K562 (cell line): ENCODE results near the gene LINS1. TPM values are rescaled to one million over a fixed set of nuclear protein-coding genes. Genes with fewer than 3 reads are reported as not detected.

Experiments used
- BMI1 ChIP-seq: fragments of 150-350 bp; IDR thresholded peaks from 2 replicates; pipeline ENCODE4 v1.6.1; 2014; ENCODE audit warnings: low read length
- BRF2 ChIP-seq: IDR thresholded peaks from 3 replicates; pipeline ENCODE4 v1.6.1; 2011; ENCODE audit warnings: borderline replicate concordance, mild to moderate bottlenecking; ENCODE audit not compliant: insufficient read length, insufficient read depth
- CHD2 ChIP-seq: IDR thresholded peaks from 2 replicates; pipeline ENCODE4 v1.6.1; 2011; ENCODE audit warnings: low read depth, low read length
- FOXM1 ChIP-seq, 2 experiments: fragments of 450-650 bp in 1 of 2; sonication (generic) in 1 of 2; formaldehyde crosslinking in 1 of 2; IDR thresholded peaks; 2 replicates each; pipeline versions ENCODE4 v1.6.1 to v1.9.0; 2017 to 2022; ENCODE audit warnings: low read depth in 2 of 2, mild to moderate bottlenecking in 2 of 2, missing genetic modification reagents in 1 of 2, moderate library complexity in 1 of 2
- FOXP1 ChIP-seq: sonication (generic); formaldehyde crosslinking; IDR thresholded peaks from 2 replicates; pipeline ENCODE4 v1.8.0; 2022; ENCODE audit warnings: mild to moderate bottlenecking, missing genetic modification reagents
- FUS ChIP-seq: fragments of 200-400 bp; formaldehyde crosslinking; optimal IDR thresholded peaks from 2 replicates; pipeline ENCODE3; 2017; ENCODE audit warnings: low read depth, low read length
- GABPA ChIP-seq: fragments of 200-800 bp; sonication (Bioruptor generic); conservative IDR thresholded peaks from 2 replicates; pipeline ENCODE4 v1.6.1; 2016; ENCODE audit warnings: low read depth, missing genetic modification characterization, missing compliant biosample characterization
- KDM1A ChIP-seq, 2 experiments: fragments of 450-650 bp; IDR thresholded peaks; 2 replicates each; pipeline ENCODE4 v1.6.1; 2016; ENCODE audit warnings: mild to moderate bottlenecking in 2 of 2
- LEF1 ChIP-seq: fragments of 450-650 bp; IDR thresholded peaks from 2 replicates; pipeline ENCODE4 v1.6.1; 2016; ENCODE audit warnings: mild to moderate bottlenecking
- MTA1 ChIP-seq: fragments of 450-650 bp; IDR thresholded peaks from 2 replicates; pipeline ENCODE4 v1.6.1; 2017; ENCODE audit warnings: borderline replicate concordance
- NFXL1 ChIP-seq: fragments of 450-650 bp; formaldehyde crosslinking; IDR thresholded peaks from 2 replicates; pipeline ENCODE4 v1.4.0; 2021; ENCODE audit warnings: mild to moderate bottlenecking
- POLR2AphosphoS2 ChIP-seq: IDR thresholded peaks from 2 replicates; pipeline ENCODE4 v1.6.1; 2012; ENCODE audit warnings: low read length, improper control_type of control experiment
- PTRF ChIP-seq: fragments of 450-650 bp; IDR thresholded peaks from 2 replicates; pipeline ENCODE4 v1.6.1; 2016; ENCODE audit warnings: mild to moderate bottlenecking, missing genetic modification characterization, missing compliant biosample characterization
- SMAD4 ChIP-seq: fragments of 250-450 bp; sonication (Bioruptor Pico); conservative IDR thresholded peaks from 2 replicates; pipeline ENCODE4 v1.8.0; 2021; ENCODE audit warnings: inconsistent platforms, mild to moderate bottlenecking, moderate library complexity
- SMARCC2 ChIP-seq: fragments of 450-650 bp; IDR thresholded peaks from 2 replicates; pipeline ENCODE4 v1.6.1; 2017; ENCODE audit warnings: antibody characterized with exemption, moderate library complexity, mild to moderate bottlenecking, low read depth
- SNAPC5 ChIP-seq: fragments of 250-450 bp; sonication (Bioruptor Pico); IDR thresholded peaks from 2 replicates; pipeline ENCODE4 v1.8.0; 2021; ENCODE audit warnings: moderate library complexity, mild to moderate bottlenecking, inconsistent platforms
- TAF9B ChIP-seq: fragments of 450-650 bp; IDR thresholded peaks from 2 replicates; pipeline ENCODE4 v1.6.1; 2018; ENCODE audit warnings: mild to moderate bottlenecking; ENCODE audit not compliant: partially characterized antibody
- TCF3 ChIP-seq: sonication (generic); formaldehyde crosslinking; IDR thresholded peaks from 2 replicates; pipeline ENCODE4 v1.4.0; 2020; ENCODE audit warnings: mild to moderate bottlenecking, missing genetic modification reagents
- XRCC4 ChIP-seq: IDR thresholded peaks from one replicate; pipeline ENCODE4 v1.6.1; 2011; ENCODE audit not compliant: insufficient read depth, insufficient read length; ENCODE audit errors: extremely low read depth
- ZFP36 ChIP-seq: fragments of 150-350 bp; IDR thresholded peaks from 2 replicates; pipeline ENCODE4 v1.6.1; 2018; ENCODE audit warnings: low read length, low read depth; ENCODE audit not compliant: partially characterized antibody
- ZNF780A ChIP-seq: fragments of 250-450 bp; sonication (Bioruptor Pico); IDR thresholded peaks from 2 replicates; pipeline ENCODE4 v1.5.0; 2021; ENCODE audit warnings: mild to moderate bottlenecking
- polyA plus RNA-seq, 8 experiments: library from polyadenylated mRNA; depleted of rRNA in 4 of 8; stranded (reverse) in 5 of 8; unstranded in 3 of 8; fragments of >200 nt; fragmentation: Nextera tagmentation in 2 of 8; fragmentation: Illumina TruSeq in 1 of 8; extraction: Ambion mirVana in 2 of 8; extraction: Trizol in 1 of 8; gene quantifications; 2 replicates each; pipeline versions ENCODE4 v1.2.1 to v1.2.3, GENCODE V29; 2011 to 2014; ENCODE audit warnings: inconsistent platforms in 1 of 8, missing spikeins in 1 of 8
- total RNA-seq, 7 experiments: library from RNA; depleted of rRNA in 6 of 7; stranded (reverse); fragments of >200 nt in 6 of 7; fragmentation: Illumina TruSeq in 2 of 7; extraction: Trizol in 2 of 7; gene quantifications; 2 replicates each; pipeline versions ENCODE4 v1.2.1 to v1.2.3, GENCODE V29; 2011 to 2021; ENCODE audit warnings: low replicate concordance in 1 of 7
- TF ChIP-seq, protein P1 (sequence below): fragments of 250-450 bp; sonication (Bioruptor Pico); IDR thresholded peaks from 2 replicates; pipeline ENCODE4 v1.4.0; 2020

The LINS1 gene
- total and polyA plus RNA-seq, 9 of the 15 experiments (the other 6 are each of a cell fraction or from before 2014, with no cell fraction given): 15.4 to 31.4 (median 24.6) TPM

- TF ChIP-seq, protein P1, sequence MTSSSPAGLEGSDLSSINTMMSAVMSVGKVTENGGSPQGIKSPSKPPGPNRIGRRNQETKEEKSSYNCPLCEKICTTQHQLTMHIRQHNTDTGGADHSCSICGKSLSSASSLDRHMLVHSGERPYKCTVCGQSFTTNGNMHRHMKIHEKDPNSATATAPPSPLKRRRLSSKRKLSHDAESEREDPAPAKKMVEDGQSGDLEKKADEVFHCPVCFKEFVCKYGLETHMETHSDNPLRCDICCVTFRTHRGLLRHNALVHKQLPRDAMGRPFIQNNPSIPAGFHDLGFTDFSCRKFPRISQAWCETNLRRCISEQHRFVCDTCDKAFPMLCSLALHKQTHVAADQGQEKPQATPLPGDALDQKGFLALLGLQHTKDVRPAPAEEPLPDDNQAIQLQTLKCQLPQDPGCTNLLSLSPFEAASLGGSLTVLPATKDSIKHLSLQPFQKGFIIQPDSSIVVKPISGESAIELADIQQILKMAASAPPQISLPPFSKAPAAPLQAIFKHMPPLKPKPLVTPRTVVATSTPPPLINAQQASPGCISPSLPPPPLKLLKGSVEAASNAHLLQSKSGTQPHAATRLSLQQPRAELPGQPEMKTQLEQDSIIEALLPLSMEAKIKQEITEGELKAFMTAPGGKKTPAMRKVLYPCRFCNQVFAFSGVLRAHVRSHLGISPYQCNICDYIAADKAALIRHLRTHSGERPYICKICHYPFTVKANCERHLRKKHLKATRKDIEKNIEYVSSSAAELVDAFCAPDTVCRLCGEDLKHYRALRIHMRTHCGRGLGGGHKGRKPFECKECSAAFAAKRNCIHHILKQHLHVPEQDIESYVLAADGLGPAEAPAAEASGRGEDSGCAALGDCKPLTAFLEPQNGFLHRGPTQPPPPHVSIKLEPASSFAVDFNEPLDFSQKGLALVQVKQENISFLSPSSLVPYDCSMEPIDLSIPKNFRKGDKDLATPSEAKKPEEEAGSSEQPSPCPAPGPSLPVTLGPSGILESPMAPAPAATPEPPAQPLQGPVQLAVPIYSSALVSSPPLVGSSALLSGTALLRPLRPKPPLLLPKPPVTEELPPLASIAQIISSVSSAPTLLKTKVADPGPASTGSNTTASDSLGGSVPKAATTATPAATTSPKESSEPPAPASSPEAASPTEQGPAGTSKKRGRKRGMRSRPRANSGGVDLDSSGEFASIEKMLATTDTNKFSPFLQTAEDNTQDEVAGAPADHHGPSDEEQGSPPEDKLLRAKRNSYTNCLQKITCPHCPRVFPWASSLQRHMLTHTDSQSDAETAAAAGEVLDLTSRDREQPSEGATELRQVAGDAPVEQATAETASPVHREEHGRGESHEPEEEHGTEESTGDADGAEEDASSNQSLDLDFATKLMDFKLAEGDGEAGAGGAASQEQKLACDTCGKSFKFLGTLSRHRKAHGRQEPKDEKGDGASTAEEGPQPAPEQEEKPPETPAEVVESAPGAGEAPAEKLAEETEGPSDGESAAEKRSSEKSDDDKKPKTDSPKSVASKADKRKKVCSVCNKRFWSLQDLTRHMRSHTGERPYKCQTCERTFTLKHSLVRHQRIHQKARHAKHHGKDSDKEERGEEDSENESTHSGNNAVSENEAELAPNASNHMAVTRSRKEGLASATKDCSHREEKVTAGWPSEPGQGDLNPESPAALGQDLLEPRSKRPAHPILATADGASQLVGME (CRISPR knock-in tag): peak; percentile 72; the same call in 1 of the 2 replicates
- TF ChIP-seq NFXL1 (CRISPR knock-in tag) (no peak), SMAD4 (0 out of 2 replicates have a peak, but pooled peaks have one; percentile 8), XRCC4 (no peak), ZFP36 (no peak), LEF1 (no peak), FUS (no peak), BMI1 (peak; percentile 91), POLR2AphosphoS2 (no peak), CHD2 (peak; percentile 10; the same call in 1 of the 2 replicates), PTRF (no peak), FOXM1 (IDR thresholded peaks at IDR 0.05; ENCODE audit: low read depth) (no peak), FOXM1 (CRISPR knock-in tag; IDR thresholded peaks at IDR 0.05; ENCODE audit: low read depth) (no peak), ZNF780A (CRISPR knock-in tag) (no peak), BRF2 (no peak), TCF3 (CRISPR knock-in tag) (no peak), SMARCC2 (no peak; the same call in 1 of the 2 replicates), SNAPC5 (CRISPR knock-in tag) (no peak), MTA1 (0 out of 2 replicates have a peak, but pooled peaks have one; percentile 19), KDM1A (IDR thresholded peaks at IDR 0.05) (no peak), TAF9B (no peak), FOXP1 (CRISPR knock-in tag) (no peak), GABPA (tag) (peak; percentile 39; the same call in 1 of the 2 replicates)
Observed at GRCh38 chr15:100602064-100602822, at the start of gene LINS1, which contains the start of gene ASB7 (continued).
